Upper lobe of left lung (tissue), 6 donors: Measurements from ENCODE around the gene GBX2. TPM values are rescaled to one million over a fixed set of nuclear protein-coding genes. Genes with fewer than 3 reads are reported as not detected.
A peak's percentile ranks its signal among the peaks of the same experiment; 100 is the strongest.

ENCODE experiments used
- ATAC-seq, 2 donors: fragments of 200-7000 bp; cut with Tn5 transposase; one replicate each; pipeline ENCODE4 v1.9.1; 2022; ENCODE audit warnings: mild to moderate bottlenecking in 2 of 2, moderate library complexity in 2 of 2; ENCODE audit not compliant: low FRiP score in 2 of 2
- DNase-seq, 2 donors: peaks; one replicate each; pipeline ENCODE4 v3.0.0-alpha.2; 2019 to 2020
- H3K27ac ChIP-seq, 4 donors: fragments of 200-600 bp; sonication (generic); one replicate each; pipeline ENCODE4 v1.5.1; 2016 to 2019
- H3K27me3 ChIP-seq, 4 donors: fragments of 200-600 bp; sonication (generic); one replicate each; pipeline ENCODE4 v1.5.1; 2017 to 2019
- H3K36me3 ChIP-seq, 4 donors: fragments of 200-600 bp; sonication (generic); one replicate each; pipeline ENCODE4 v1.5.1; 2016 to 2019
- H3K4me1 ChIP-seq, 4 donors: fragments of 200-600 bp; sonication (generic); one replicate each; pipeline ENCODE4 v1.5.1; 2018 to 2019
- H3K4me3 ChIP-seq, 4 donors: fragments of 200-600 bp; sonication (generic); one replicate each; pipeline ENCODE4 v1.5.1; 2017 to 2019; ENCODE audit warnings: mild to moderate bottlenecking in 2 of 4, moderate library complexity in 1 of 4
- H3K9me3 ChIP-seq, 4 donors: fragments of 200-600 bp; sonication (generic); one replicate each; pipeline ENCODE4 v1.5.1; 2018 to 2019
- CTCF ChIP-seq, 6 experiments: fragments of 450-650 bp in 4 of 6; fragments of 200-600 bp in 2 of 6; sonication (generic) in 2 of 6; IDR thresholded peaks; one replicate each; pipeline ENCODE4 v1.5.1; 2016 to 2019; ENCODE audit warnings: antibody characterized with exemption in 6 of 6
- EP300 ChIP-seq, 4 donors: sonication (generic); formaldehyde crosslinking; IDR thresholded peaks; one replicate each; pipeline ENCODE4 v1.5.1; 2017; ENCODE audit warnings: antibody characterized with exemption in 4 of 4, control low read depth in 2 of 4
- POLR2A ChIP-seq, 4 donors: fragments of 450-650 bp; IDR thresholded peaks; one replicate each; pipeline ENCODE4 v1.5.1; 2016 to 2017; ENCODE audit warnings: antibody characterized with exemption in 4 of 4, mild to moderate bottlenecking in 2 of 4
- POLR2AphosphoS5 ChIP-seq, 2 donors: sonication (generic); formaldehyde crosslinking; IDR thresholded peaks; one replicate each; pipeline ENCODE4 v1.5.1; 2017; ENCODE audit warnings: antibody characterized with exemption in 2 of 2
- WGBS, 2 donors: methylation state at CpG; one replicate each; pipeline ENCODE4 v1.1.5; 2017 to 2018; 5-methylcytosine and 5-hydroxymethylcytosine counted together
- total RNA-seq, 6 donors: library from RNA; depleted of rRNA in 4 of 6; stranded (reverse); fragments of >200 nt in 4 of 6; gene quantifications; one replicate each; pipeline versions ENCODE4 v1.1.0 to v1.2.1, GENCODE V29; 2016 to 2021
- donor health status: DM: no; HTN: no; CAD: no; lungs with moderate emphysema.
- donor health status: DM: no; HTN: yes; CAD: no; lungs with severe emphysema.

Gene GBX2
- total RNA-seq, 6 donors from 2014 or later = not detected

DNA sequence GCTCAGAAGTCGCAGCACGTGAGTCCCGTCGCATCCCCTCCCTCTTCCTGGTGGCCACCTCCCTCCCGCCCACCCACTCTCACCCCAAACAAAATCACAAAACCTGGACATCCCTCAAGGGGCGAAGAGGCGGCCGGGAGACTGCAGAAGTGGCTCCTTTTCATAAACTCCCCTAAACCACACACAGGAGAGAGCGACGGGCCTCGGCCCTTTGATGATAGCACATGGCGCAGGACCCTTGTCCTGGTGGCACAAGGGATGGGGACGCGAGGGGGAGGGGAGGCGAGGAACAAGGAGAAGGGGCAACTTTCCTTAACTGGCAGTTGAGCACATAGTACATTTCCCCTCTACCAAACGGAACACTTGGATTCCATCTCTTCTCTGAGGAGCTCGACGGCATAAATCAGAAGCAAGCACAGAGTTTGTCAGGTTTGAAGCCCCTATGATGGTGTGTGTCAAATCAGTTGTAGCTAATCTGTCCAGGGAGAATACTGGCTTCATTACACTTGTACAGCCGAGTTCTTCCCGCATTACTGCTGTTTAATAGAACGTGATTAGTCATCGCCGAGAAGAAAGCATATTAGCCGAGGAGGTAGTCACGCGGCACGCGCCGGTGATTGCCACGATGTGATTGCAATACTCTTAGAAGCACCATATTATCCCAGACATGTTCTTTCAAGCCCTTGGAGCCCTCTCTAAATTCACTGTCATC lies 43.8 kb downstream of the GBX2 start:
- ATAC-seq = no peak

GRCh38 chr2:236123716-236124115 lies 44.5 kb downstream of the GBX2 start:
- peaks cover 0 to 31% (median 16%) of the 10 kb centered on the region in 4 donors for H3K36me3 ChIP-seq
- no peak for ATAC-seq
- DNase-seq = peak in 1 of 2 donors; percentile 64

More for the DNA sequence above, 43.8 kb downstream of the GBX2 start:
- TF ChIP-seq POLR2AphosphoS5 (IDR thresholded peaks at IDR 0.05) (no peak), EP300 (IDR thresholded peaks at IDR 0.05) (no peak), CTCF (IDR thresholded peaks at IDR 0.05) (no peak), POLR2A (IDR thresholded peaks at IDR 0.05) (no peak)
- Histone ChIP-seq H3K9me3 (no peaks in the 10 kb centered on the region), H3K27ac (no peak overlapping the region), H3K27me3 (no peaks in the 10 kb centered on the region), H3K36me3 (peaks cover 0 to 31% (median 16%) of the 10 kb centered on the region in 4 donors), H3K4me3 (no peak overlapping the region), H3K4me1 (no peaks in the 10 kb centered on the region)
- WGBS, 2 donors = 96 to 98% methylated on average over 30 of the region's 30 CpGs
- no peak for DNase-seq

GRCh38 chr2:236122236-236122635 lies 46.0 kb downstream of the GBX2 start:
- Histone ChIP-seq H3K27me3 (no peaks in the 10 kb centered on the region), H3K36me3 (peaks cover 0 to 26% (median 16%) of the 10 kb centered on the region in 4 donors), H3K9me3 (no peaks in the 10 kb centered on the region), H3K27ac (no peak overlapping the region), H3K4me1 (peaks cover 0 to 8% (median 2%) of the 10 kb centered on the region in 4 donors), H3K4me3 (no peak overlapping the region)
- WGBS, 2 donors = 77 to 84% methylated on average over 3 of the region's 3 CpGs
- DNase-seq (no peak), ATAC-seq (no peak)
- TF ChIP-seq EP300 (IDR thresholded peaks at IDR 0.05) = no peak
- TF ChIP-seq POLR2AphosphoS5 (IDR thresholded peaks at IDR 0.05) = no peak
- TF ChIP-seq CTCF (IDR thresholded peaks at IDR 0.05) = no peak
- no peak for TF ChIP-seq POLR2A (IDR thresholded peaks at IDR 0.05)

More at GRCh38 chr2:236123716-236124115, 44.5 kb downstream of the GBX2 start:
- no peaks in the 10 kb centered on the region for H3K9me3 ChIP-seq
- no peak overlapping the region for H3K4me3 ChIP-seq
- TF ChIP-seq CTCF (IDR thresholded peaks at IDR 0.05) = no peak
- TF ChIP-seq POLR2AphosphoS5 (IDR thresholded peaks at IDR 0.05) = no peak
- no peak for TF ChIP-seq EP300 (IDR thresholded peaks at IDR 0.05)
- TF ChIP-seq POLR2A (IDR thresholded peaks at IDR 0.05) = no peak
- 95 to 96% methylated on average over 11 to 18 of the region's 19 CpGs for WGBS, 2 donors
- H3K4me1 ChIP-seq = no peaks in the 10 kb centered on the region
- H3K27ac ChIP-seq = no peak overlapping the region
- no peaks in the 10 kb centered on the region for H3K27me3 ChIP-seq

- Histone ChIP-seq H3K9me3 (no peaks in the 10 kb centered on the region), H3K4me3 (no peak overlapping the region), H3K27me3 (no peaks in the 10 kb centered on the region), H3K36me3 (peaks cover 0 to 26% (median 13%) of the 10 kb centered on the region in 4 donors), H3K27ac (no peak overlapping the region), H3K4me1 (peaks cover 0 to 8% (median 2%) of the 10 kb centered on the region in 4 donors)
- ATAC-seq (no peak), DNase-seq (no peak)
- TF ChIP-seq POLR2AphosphoS5 (IDR thresholded peaks at IDR 0.05) (no peak), EP300 (IDR thresholded peaks at IDR 0.05) (no peak), CTCF (IDR thresholded peaks at IDR 0.05) (no peak), POLR2A (IDR thresholded peaks at IDR 0.05) (no peak)
- WGBS, 2 donors = 93 to 94% methylated on average over 7 of the region's 7 CpGs
These were observed 46.6 kb downstream of the GBX2 start for GRCh38 chr2:236121546-236121945.
